DMS114 treated with DMSO at 0.1 percent for 48 hours (cell line): Measurements from ENCODE around the gene KLF5.
"Not testable (repeated sequence)": the region's sequence is repeated elsewhere in the genome, so short reads cannot be mapped to it uniquely, and the experiment has no call there.

ENCODE experiments used
- DNase-seq: peaks from one replicate; lab custom pipeline; 2025; ENCODE audit not compliant: unreplicated experiment; lab: John Stamatoyannopoulos, UW

Gene KLF5

DNA sequence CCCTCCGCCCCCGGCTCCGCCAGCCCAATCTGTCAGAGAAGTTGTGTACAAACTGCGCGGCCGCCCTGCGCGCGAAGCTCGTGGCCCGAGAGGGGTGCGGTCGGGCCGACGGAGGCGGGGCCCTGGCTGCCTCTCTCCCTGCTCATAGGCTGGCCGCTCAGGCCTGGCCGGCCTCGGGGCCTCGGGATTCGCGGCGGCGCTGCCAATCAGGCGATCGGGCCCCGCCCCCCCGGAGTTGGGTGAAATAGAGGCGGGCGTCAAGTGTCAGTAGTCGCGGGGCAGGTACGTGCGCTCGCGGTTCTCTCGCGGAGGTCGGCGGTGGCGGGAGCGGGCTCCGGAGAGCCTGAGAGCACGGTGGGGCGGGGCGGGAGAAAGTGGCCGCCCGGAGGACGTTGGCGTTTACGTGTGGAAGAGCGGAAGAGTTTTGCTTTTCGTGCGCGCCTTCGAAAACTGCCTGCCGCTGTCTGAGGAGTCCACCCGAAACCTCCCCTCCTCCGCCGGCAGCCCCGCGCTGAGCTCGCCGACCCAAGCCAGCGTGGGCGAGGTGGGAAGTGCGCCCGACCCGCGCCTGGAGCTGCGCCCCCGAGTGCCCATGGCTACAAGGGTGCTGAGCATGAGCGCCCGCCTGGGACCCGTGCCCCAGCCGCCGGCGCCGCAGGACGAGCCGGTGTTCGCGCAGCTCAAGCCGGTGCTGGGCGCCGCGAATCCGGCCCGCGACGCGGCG is at the start of gene KLF5:
TSS of gene KLF5 (plus strand) at position 270 of the 724 bp plus-strand sequence. CDS start at position 593, 323 bp downstream.
- peak; percentile 59 for DNase-seq

DNA sequence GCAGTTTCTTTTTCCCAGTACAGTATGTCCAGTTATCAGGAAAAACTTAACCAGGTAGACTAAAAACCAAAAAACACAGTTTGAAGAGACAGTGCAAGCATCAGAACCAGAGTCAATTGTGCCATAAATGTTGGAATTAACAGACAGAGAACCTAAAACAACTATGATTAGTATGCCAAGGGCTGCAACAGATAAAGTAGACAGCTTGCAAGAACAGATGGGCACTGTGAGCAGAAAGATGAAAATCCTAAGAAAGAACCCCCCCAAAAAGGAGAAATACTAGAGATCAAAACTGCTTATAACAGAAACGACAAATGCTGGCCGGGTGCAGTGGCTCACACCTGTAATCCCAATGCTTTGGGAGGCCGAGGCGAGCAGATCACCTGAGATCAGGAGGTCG is 47.1 kb upstream of the KLF5 start:
- no peak for DNase-seq

DNA sequence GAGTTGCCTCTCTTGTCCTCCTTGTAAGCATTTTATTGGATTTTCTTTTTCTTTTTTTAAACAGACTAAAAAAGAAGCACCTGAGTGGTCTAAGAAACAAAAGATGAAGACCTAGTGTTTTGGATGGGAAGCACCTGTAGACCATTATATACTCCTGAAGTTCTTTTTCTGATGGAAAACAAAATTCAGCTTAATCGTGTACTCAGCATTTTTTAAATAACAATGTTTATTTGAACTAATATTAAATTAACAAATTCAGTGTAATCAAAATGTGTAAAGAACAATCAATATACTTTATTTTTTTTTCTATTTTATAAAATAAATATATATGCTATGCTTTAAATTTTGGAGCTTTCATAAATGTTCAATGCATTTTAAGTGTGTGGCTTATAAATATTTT is 43.0 kb upstream of the KLF5 start:
- no peak for DNase-seq

DNA sequence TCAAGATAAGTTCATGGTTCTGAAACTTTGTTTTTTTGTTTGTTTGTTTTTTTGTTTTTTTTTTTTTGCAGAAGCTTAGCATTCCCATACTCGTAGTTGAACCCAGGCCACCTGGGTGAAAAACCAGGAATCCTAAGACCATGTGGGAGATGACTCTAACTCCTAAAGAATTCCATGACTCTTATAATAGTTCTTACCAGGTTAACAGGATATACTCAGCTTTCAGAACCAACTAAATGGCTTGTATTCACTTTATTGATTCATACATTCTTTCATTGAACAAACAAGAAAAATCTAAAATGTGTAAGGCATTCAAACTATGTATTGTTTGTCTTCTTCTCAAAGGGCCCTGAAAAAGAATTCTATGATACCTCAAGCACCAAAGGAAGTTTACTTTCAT is 40.5 kb upstream of the KLF5 start:
- no peak for DNase-seq

DNA sequence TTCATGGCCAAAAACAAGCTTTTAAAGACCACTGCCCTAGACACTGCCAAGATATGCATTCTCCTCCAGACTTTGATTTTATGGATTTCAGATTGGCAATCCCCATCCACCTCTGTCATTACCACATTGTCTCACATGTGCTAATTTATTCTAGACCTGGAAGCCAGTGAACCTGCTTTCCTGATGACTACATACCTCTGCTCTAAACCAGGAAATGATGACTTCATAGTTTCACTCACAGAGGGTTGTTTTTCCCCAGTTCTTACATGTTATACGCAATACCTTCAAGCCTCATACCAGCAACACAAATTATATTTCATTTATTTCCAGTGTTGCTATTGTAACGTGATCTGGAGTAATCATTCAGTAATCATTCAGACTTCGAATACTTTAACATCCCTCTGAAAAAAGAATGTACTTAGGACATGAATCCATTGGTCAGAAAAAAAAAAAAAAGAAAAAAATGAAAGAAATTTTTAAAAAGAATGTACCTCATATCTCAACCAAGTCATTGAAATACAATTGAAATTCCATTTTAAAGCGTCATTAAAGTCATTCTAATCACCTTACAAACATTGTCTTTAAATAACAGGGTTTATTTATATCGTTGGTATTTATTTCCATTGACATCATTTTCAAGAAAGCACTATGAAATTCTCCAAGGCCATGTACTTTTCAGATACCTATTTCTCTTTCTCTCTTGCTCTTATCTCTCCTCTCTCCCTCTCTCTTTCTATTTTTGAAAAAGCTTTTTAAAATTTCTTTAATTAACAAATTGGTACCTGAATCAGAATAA is 33.4 kb upstream of the KLF5 start:
- no peak for DNase-seq

DNA sequence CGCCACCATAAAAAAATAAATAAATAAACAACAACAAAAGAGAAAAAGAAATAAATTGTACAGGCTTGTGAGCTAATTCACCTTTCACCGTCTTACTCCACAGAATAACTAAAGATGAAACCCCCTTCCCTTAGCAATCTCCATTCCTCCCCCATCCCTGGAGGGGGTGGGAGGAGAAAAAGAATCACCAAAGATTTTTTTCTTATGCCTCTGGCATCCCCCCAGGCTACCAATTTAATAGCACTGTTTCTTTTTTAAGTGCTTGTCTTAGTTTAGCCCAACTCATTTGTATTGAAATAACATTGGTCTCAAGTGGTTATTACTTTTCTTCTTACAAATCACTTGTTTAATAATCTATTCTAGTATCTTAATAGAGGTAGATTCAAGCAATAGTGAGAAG is 23.9 kb upstream of the KLF5 start:
- DNase-seq, result no peak

DNA sequence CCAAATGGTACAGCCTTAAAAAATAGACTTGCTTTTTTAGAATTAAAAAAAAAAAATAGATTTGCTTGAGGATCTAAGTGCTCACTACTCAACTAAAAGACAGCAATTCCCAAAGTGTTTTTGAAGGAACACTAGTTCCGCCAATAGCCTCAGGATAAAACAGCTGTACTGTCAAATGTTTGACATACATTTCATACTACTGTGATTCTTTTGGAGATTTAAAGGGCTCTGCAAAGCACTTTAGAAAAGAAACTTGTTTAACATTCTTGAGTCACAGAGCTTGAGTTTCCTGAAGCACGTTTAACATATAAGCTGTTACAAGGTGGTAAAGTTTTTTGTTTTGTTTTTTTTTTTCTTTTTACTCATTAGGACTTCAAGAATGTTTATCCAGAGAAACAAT is 23.1 kb upstream of the KLF5 start:
- no peak for DNase-seq

DNA sequence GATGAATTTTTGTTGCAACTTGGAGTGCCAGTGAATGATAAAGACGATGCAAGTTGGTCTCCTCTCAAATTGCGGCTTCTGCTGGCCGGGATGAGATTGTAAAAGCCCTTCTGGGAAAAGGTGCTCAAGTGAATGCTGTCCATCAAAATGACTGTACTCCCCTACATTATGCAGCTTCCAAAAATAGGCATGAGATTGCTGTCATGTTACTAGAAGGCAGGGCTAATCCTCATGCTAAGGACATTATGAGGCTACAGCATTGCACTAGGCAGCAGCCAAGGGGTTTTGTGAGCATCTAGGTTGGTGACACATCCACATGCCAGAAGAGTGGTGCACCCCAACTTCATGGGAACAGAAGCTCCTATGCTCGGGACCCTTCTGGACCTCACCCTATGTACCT is 22.2 kb upstream of the KLF5 start:
- DNase-seq, result no peak

DNA sequence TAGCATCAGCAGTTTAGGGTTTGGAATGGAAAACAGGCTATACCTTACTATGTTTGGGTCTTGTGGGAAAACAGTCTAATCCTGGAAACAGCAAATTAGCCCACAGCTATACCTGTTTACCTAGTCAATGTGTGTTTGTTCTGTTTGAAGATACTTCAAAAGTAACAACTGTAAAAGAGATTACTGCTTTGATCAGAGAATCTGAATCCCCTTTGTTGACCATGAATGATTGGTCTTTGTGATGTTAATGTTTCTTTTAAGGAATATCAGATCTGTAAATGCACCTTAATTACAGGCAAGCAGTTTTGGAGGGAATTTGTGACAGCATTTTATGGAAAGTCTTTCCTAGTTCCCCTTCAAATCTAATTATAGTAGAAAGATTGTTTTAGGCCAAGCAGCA is 20.7 kb upstream of the KLF5 start:
- no peak for DNase-seq

DNA sequence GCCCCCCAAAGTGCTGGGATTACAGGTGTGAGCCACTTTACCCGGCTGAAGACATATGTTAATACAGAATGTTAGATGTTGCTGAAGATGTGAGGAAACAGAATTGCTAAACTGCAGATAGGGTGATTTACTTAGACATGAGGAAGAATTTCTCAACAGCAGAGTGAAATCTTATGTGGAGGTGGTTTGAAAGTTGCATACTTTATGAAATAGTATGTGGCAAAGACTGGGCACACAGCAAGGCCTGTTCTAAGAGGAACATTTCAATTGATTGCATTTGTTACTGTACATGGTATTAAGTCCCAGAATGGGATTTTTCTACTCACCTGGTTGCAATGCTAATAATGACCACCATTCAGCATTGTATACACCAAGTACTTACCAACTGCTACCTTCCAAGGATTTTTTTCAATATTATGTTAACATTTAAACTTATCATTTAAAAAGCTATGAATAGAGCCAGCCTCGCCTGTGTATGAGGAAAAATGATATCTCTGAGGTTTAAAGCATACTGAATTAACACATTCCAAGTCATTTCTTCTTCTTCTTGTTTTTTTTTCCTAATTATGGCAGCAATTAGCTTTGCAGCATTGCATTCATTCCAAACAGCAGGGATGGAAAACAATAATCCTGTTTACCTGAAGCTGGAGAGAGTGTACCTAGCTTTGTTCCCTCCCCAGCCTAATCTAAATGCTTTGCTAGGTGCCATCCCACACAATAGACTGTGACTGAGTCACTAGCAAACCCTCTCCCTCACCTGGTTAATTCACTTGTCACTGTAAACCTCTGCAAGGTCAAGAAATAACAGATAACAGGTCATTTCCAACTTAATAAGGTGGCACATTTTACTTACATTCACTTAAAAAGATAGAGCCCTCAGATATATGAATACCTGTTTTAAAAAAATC is 19.4 kb upstream of the KLF5 start:
- no peak for DNase-seq

DNA sequence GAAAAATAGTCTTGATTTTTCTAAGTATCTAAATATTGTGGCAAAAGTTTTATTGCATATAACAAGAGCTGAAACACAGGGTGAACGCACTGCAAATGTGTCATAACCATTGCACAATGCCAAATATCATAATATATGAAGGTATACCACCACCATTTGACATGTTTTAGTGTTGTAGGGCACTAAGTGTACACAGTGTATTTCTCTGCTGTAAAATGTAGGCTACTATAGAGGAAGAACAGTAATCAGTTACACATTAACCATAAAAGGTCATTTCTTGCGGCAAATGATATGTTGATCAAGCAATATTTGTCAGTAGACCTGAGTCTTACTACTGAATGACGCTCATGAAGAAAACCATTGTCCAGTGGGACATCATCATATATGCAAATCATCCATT is 18.3 kb upstream of the KLF5 start:
- DNase-seq, result no peak

DNA sequence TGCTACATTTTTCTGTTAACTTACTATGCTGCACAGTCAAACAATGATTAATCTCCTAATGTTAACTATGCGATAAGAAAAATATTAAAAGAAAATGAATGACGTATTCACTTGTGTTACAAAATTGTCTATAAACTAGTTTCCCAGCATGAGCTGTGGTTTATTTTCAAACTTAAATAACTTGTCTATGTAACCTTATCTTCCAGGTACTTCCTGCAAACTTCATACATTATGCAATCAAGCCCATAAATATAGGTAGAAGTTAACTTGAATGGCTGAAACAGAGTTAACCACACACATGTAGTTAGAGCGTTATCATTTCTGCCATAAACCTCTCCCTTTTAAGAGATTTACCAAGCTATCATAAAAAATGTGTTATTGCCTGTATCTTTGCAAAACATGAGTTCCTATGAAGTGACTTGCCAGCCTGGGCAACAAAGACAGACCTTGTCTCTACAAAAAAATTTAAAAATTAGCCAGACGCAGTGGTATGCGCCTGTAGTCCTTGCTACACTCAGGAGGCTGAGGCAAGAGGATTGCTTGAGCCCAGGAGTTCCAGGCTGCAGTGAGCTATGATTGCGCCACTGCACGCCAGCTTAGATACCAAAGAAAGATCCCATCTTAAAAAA is 17.7 kb upstream of the KLF5 start:
- no peak for DNase-seq

DNA sequence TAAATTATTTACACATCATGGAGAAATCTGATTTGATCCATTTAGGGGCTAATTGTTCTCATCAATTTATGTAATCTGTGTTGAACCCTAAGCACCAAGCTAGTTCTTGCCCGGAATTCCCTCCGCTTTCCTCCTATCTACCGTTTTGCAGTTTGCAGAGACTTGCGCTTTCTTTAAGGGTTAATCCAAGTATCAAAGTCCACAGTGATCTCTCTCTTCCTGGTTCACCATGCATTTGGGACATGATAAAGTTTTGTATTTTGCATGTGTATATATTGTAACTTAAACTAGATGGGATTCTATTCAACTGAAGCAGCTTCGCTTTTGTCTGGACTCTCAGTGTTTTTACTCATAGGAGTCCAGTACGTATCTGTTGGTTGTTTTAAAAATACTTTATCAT is 13.8 kb upstream of the KLF5 start:
- DNase-seq, result no peak

DNA sequence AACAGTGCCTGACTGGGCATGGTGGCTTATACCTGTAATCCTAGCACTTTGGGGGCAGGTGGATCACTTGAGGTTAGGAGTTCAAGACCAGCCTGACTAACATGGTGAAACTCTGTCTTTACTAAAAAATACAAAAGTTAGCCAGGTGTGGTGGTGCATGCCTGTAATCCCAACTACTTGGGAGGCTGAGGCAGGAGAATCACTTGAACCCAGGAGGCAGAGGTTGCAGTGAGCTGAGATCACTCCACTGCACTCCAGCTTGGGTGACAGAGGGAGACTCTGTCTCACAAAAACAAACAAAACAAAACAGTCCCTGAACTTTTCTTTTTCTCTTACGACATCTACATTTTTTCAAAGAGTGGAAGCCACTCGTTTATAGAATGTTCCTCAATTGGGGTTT is 10.2 kb upstream of the KLF5 start:
- DNase-seq, result not testable (repeated sequence)

DNA sequence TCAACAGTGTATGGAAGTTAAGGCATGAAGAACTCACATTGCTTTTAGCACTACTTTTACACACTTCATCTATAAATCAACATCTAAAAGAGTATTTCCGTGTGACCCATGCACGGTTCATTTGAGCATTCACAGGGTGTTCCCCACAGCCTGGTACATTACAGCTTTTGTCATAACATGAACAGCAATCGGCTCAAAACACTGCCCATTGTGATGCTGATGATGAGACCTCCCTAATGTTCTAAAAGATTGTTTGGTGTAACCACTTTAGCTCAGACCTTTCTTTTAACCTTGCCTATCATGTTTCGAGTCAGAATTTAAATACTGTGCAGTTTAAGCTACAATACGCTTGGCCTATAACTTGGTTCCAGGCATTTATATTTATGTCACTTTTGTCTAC is 4.1 kb upstream of the KLF5 start:
- no peak for DNase-seq

DNA sequence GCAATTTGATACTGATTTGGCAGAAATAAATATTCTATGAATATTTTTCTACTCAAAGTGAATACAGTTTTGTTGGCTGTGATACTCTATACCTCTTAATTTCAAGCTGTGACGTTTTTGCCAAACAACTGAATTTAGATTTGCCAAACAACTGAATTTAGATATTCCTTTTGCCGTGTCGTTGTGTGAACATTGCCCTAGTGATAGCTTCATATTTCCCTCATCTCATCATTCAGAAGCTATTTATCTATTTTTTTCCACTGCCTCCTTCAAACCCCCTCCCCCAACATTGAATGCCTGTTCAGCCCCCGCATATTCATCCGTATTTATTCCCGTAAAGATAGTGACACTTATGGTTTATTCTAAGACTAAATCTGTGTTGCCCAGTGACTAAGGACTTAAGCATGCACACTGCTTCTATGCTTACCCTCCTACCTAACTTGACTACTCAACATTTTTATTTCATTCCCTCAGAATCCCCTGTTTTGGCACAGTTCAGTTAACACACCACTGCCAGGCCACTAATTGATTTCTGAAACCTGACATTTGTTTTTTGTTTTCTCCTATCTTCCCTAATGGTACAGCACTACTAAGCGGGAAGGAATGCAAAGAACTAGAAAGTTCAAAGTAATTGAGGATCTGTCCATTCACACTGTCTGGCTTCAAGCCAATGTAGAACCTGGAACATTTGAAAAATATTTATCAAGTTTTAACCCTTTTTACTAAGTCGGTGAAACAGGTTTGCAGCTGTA is 2.8 kb upstream of the KLF5 start:
- no peak for DNase-seq

DNA sequence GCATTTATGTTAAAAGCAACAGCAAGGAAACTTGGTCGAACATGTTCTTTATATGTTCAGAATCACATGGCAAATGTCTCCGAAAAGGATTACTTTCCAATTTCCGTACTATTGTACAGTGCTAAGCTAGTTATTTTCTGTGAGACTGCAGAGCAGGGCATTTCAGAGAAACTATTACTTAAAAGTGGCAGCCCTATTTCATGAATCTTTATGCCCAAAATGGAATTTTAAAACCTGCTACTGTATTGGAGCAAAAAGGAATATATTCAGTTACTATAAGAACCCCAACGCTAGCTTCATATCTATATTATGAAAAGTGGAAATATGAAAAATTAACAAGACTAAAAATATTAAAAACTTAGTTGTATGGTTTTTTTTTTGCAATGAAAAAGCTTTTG is 2.2 kb upstream of the KLF5 start:
- DNase-seq, result no peak

DNA sequence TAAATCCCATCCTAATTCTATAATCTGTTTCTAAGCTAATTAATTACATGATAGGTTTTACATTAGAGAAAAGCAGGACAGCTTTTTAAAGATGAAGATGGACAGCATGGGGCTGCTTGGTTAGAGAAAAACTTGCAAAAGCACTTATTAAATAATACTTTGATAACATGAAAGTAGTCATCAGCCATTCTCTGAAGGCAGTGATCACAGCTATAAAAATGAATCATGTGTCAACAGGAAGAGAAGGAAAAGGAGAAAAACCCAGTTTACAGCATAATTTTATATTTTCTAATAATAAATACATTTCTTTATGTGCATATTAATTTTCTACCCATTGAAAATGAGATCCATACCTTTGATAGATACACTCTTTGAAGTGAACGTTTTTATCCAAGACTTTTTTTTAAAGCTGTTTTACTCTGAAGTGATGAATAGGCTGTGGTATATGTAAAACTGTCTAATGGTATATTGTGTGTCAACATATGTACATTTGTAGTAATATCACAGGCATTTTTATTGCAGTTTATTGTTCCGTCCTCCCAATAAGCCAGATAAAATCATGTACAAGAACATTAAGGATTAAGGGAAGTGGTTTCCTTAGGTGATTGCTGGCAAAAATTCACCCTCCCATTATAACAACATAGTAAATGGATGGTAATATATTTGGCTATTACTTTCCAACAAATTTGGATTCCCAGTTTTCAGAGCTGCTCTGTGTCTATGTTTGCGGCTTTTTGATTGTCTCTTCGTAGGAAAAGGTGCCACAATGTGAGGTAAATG is 1.3 kb upstream of the KLF5 start:
- DNase-seq, result no peak

DNA sequence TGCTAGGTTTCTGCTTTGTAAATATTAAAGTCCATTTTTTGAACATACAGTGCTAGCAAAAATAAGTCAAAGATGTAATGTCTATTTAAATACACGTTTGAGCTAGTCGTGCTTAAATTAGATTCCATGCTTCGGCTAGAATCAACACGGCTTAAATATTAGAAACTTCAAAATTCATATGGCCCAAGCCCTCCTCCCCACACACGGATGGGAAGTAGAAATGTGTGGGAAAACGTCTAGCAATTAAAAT is 816 bp upstream of the KLF5 start:
- no peak for DNase-seq

DNA sequence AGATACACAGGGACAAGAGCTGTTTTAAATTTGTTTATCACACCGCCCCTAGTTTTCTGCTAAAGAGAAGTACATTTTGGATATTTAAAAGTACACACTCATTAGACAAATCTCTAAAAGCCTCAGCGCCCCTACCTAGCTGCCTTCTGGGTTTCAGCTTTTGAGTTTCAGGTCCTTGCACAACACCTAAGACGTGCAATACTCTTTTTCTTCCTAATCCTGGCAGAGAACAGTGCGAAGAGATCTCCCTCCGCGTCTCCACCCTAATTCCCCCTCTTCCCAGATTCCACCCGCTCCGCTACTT is 421 bp upstream of the KLF5 start:
- no peak for DNase-seq
